ENCODE measurements around the gene EPC2. TPM values are rescaled to one million over a fixed set of nuclear protein-coding genes. Genes with fewer than 3 reads are reported as not detected.

The EPC2 gene
- total and polyA plus RNA-seq, 2 experiments from 2014 or later, result 6.3 to 27.0 TPM

- TF ChIP-seq REST (IDR thresholded peaks at IDR 0.05; ENCODE audit: unreplicated experiment) (no peak), ZNF331 (CRISPR knock-in tag; IDR thresholded peaks at IDR 0.05; ENCODE audit: low read depth) (no peak), CTCF (conservative IDR thresholded peaks at IDR 0.05; ENCODE audit: low read depth in 2 of 2) (no peak), JUNB (IDR thresholded peaks at IDR 0.05; ENCODE audit: unreplicated experiment) (no peak), EZH2 (IDR thresholded peaks at IDR 0.05; ENCODE audit: low read depth, unreplicated experiment) (no peak)
These were observed 150.0 kb downstream of the EPC2 start (continued) for GRCh38 chr2:148794558-148794957.

GRCh38 chr2:148796735-148797512 is 152.4 kb downstream of the EPC2 start:
- Histone ChIP-seq H4K20me1 (replicated peaks; ENCODE audit: insufficient read depth) (no peaks in the 10 kb centered on the region), H3K36me3 (ENCODE audit: insufficient read depth) (no peaks in the 10 kb centered on the region), H3K4me2 (no peak overlapping the region), H3K4me3 (no peak overlapping the region), H3K9me2 (ENCODE audit: insufficient read depth) (0 out of 2 replicates have a peak, but pooled peaks cover 5% of the 10 kb centered on the region), H2AFZ (no peak overlapping the region), H3K79me2 (replicated peaks; ENCODE audit: insufficient read depth) (no peaks in the 10 kb centered on the region), H3K27me3 (ENCODE audit: insufficient read depth) (no peaks in the 10 kb centered on the region), H3K27ac (ENCODE audit: low read depth) (no peak overlapping the region), H3F3A (replicated peaks; ENCODE audit: low read depth) (no peaks in the 10 kb centered on the region), H3K4me1 (ENCODE audit: insufficient read depth) (no peaks in the 10 kb centered on the region)
- Mint-ChIP-seq H3K4me1 (peaks cover 8% of the 10 kb centered on the region; the same call in 2 of the 3 replicates), H3K9me3 (no peaks in the 10 kb centered on the region), H3K4me3 (no peak overlapping the region), H3K36me3 (ENCODE audit: low read depth) (no peaks in the 10 kb centered on the region), H3K27ac (no peak overlapping the region), H3K27me3 (ENCODE audit: insufficient read depth, low read depth, poor library complexity) (no peaks in the 10 kb centered on the region)
- no peak for DNase-seq (ENCODE audit: low spot score)
- ATAC-seq, result no peak
- TF ChIP-seq POLR2AphosphoS5 (IDR thresholded peaks at IDR 0.05; ENCODE audit: low read depth) (no peak), ZNF462 (CRISPR knock-in tag; IDR thresholded peaks at IDR 0.05) (no peak), CTCF (conservative IDR thresholded peaks at IDR 0.05; ENCODE audit: low read depth in 2 of 2) (no peak), STAT1 (IDR thresholded peaks at IDR 0.05; ENCODE audit: unreplicated experiment) (no peak), ZNF331 (CRISPR knock-in tag; IDR thresholded peaks at IDR 0.05; ENCODE audit: low read depth) (no peak), EZH2 (IDR thresholded peaks at IDR 0.05; ENCODE audit: low read depth, unreplicated experiment) (no peak), NANOG (IDR thresholded peaks at IDR 0.05; ENCODE audit: borderline replicate concordance) (no peak)

All from GM23338 (cell line).